ENCODE data around the gene SRP68. TPM values are rescaled to one million over a fixed set of nuclear protein-coding genes. Genes with fewer than 3 reads are reported as not detected.

Gene SRP68
- polyA plus RNA-seq, 3 donors, result 27.4 to 47.1 (median 42.1) TPM

DNA sequence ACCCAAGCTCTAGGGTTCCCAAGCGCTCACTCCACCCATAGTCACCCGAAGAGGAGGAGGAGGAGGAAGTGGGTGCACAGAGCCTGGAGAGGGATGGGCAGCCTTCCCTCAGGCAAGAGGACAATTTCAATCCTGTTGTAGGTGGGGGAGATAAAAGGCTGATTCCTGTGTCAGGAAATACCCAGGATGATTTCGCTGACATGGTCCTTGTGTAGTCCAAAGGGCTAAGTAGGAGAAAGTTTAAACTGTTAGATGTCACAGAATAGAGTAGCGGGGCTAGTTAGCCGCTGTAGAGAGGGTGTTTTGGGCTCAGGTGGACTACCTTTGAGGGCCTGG lies 32.5 kb upstream of the SRP68 start:
- Histone ChIP-seq H3K36me3 (replicated peaks in 1 of 2; ENCODE audit: control insufficient read depth in 1 of 2, insufficient read depth in 2 of 2, low read length in 2 of 2) (peaks cover 18 to 20% of the 10 kb centered on the region in 2 donors), H3K79me2 (ENCODE audit: insufficient read depth, low read length) (peaks cover 21% of the 10 kb centered on the region), H3K4me2 (replicated peaks; ENCODE audit: extremely low read depth, low read length, poor library complexity, severe bottlenecking) (peak overlapping the region; percentile 13), H2AFZ (ENCODE audit: insufficient read depth, low read depth, low read length, poor library complexity, severe bottlenecking) (peak overlapping the region; percentile 86), H3K9ac (ENCODE audit: insufficient read depth, low read length, poor library complexity, severe bottlenecking) (no peak overlapping the region), H3K4me3 (replicated peaks in 1 of 3; ENCODE audit: low read depth in 2 of 3, low read length in 3 of 3) (peak overlapping the region in 1 of 3 experiments; percentile 85), H4K20me1 (ENCODE audit: insufficient read depth, low read length) (no peaks in the 10 kb centered on the region), H3K4me1 (ENCODE audit: control insufficient read depth in 1 of 2, insufficient read depth in 2 of 2, low read length in 2 of 2) (peaks cover 42 to 45% of the 10 kb centered on the region in 2 donors), H3K27ac (ENCODE audit: low read depth in 1 of 2, low read length in 2 of 2) (no peak overlapping the region), H3K9me3 (replicated peaks in 1 of 2; ENCODE audit: control insufficient read depth in 1 of 2, insufficient read depth in 1 of 2, low read length in 2 of 2) (no peaks in the 10 kb centered on the region), H3K27me3 (ENCODE audit: control insufficient read depth in 2 of 2, insufficient read depth in 2 of 2, low read length in 2 of 2) (no peaks in the 10 kb centered on the region)
- no peaks in the 10 kb centered on the region for H3K9me3 Mint-ChIP-seq
- peaks cover 15 to 19% of the 10 kb centered on the region in 2 donors for H3K36me3 Mint-ChIP-seq
- peak overlapping the region in 1 of 2 donors; percentile 98 for H3K4me3 Mint-ChIP-seq
- H3K4me1 Mint-ChIP-seq, result peaks cover 34% of the 10 kb centered on the region
- peak in 1 of 3 donors; percentile 4 for DNase-seq
- H3K27ac Mint-ChIP-seq, result peak overlapping the region in 4 of 7 donors; percentile 83 to 96 (median 93)
- intact Hi-C loops (cut with micrococcal nuclease), result loop anchor here in 1 of 2 donors (5.0 kb wide), 1 partner anchor 162 kb away; the partner anchor contains the start of gene UBALD2
- TF ChIP-seq, protein P1, sequence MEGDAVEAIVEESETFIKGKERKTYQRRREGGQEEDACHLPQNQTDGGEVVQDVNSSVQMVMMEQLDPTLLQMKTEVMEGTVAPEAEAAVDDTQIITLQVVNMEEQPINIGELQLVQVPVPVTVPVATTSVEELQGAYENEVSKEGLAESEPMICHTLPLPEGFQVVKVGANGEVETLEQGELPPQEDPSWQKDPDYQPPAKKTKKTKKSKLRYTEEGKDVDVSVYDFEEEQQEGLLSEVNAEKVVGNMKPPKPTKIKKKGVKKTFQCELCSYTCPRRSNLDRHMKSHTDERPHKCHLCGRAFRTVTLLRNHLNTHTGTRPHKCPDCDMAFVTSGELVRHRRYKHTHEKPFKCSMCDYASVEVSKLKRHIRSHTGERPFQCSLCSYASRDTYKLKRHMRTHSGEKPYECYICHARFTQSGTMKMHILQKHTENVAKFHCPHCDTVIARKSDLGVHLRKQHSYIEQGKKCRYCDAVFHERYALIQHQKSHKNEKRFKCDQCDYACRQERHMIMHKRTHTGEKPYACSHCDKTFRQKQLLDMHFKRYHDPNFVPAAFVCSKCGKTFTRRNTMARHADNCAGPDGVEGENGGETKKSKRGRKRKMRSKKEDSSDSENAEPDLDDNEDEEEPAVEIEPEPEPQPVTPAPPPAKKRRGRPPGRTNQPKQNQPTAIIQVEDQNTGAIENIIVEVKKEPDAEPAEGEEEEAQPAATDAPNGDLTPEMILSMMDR (IDR thresholded peaks at IDR 0.05), result no peak
- peaks cover 0 to 11% (median 1%) of the 10 kb centered on the region in 3 donors for H3K27me3 Mint-ChIP-seq (ENCODE audit: low read depth in 3 of 3)
- WGBS (ENCODE audit: insufficient coverage), result 100% methylated on average over 1 of the region's 5 CpGs

DNA sequence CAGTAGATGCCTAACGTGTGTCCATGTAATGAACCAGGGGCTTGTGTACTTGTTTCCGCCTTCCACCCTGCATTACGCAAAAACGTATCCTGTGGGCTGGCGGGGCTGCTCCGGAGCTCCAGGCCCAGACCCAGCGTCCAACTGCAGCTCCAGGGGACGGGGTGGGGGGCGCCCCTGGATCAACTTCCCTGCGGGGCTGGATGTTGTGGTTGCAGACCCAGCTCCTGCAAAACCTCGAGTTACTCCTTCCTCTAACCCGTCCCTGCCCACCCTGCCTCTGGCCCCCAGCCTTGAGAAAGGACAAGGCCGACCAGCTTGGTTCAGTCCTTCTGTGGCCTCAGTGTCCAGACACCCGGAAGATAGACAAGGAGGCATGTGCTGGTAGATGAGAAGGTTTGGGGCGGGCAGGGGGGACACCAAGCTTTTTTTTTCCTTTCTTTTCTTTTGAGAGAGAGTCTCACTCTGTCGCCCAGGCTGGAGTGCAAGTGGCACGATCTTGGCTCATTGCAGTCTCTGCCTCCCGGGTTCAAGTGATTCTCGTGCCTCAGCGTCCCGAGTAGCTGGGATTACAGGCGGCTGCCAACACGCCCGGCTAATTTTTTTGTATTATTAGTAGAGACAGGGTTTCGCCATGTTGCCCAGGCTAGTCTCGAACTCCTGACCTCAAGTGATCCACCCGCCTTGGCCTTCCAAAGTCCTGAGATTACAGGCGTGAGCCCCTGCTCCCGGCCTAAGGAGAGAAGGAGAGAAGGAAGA lies 32.0 kb upstream of the SRP68 start:
- H3K9me3 ChIP-seq (replicated peaks in 1 of 2; ENCODE audit: control insufficient read depth in 1 of 2, insufficient read depth in 1 of 2, low read length in 2 of 2), result no peaks in the 10 kb centered on the region
- H3K36me3 Mint-ChIP-seq, result peaks cover 21 to 25% of the 10 kb centered on the region in 2 donors
- H3K4me3 ChIP-seq (replicated peaks in 1 of 3; ENCODE audit: low read depth in 2 of 3, low read length in 3 of 3), result peak overlapping the region; percentile 64 to 85 (median 81)
- H3K9me3 Mint-ChIP-seq, result no peaks in the 10 kb centered on the region
- H3K27ac ChIP-seq (ENCODE audit: low read depth in 1 of 2, low read length in 2 of 2), result peak overlapping the region; percentile 80 to 85
- peaks cover 34% of the 10 kb centered on the region for H3K4me1 Mint-ChIP-seq
- H2AFZ ChIP-seq (ENCODE audit: insufficient read depth, low read depth, low read length, poor library complexity, severe bottlenecking), result peak overlapping the region; percentile 86
- H4K20me1 ChIP-seq (ENCODE audit: insufficient read depth, low read length), result no peaks in the 10 kb centered on the region
- peak overlapping the region; percentile 96 for H3K4me2 ChIP-seq (replicated peaks; ENCODE audit: extremely low read depth, low read length, poor library complexity, severe bottlenecking)
- peaks cover 21% of the 10 kb centered on the region for H3K79me2 ChIP-seq (ENCODE audit: insufficient read depth, low read length)
- peak overlapping the region; percentile 92 to 96 (median 93) for H3K27ac Mint-ChIP-seq
- H3K27me3 Mint-ChIP-seq (ENCODE audit: low read depth in 3 of 3), result peaks cover 0 to 7% (median 1%) of the 10 kb centered on the region in 3 donors
- intact Hi-C loops (cut with micrococcal nuclease), result loop anchor here in 1 of 2 donors (5.0 kb wide), 1 partner anchor 163 kb away; the partner anchor contains the start of gene UBALD2
- peak overlapping the region; percentile 81 for H3K9ac ChIP-seq (ENCODE audit: insufficient read depth, low read length, poor library complexity, severe bottlenecking)
- DNase-seq, result peak in 1 of 3 donors; percentile 49
- H3K4me3 Mint-ChIP-seq, result peak overlapping the region; percentile 98
- WGBS (ENCODE audit: insufficient coverage), result 30% methylated on average over 14 of the region's 29 CpGs
- H3K27me3 ChIP-seq (ENCODE audit: control insufficient read depth in 2 of 2, insufficient read depth in 2 of 2, low read length in 2 of 2), result no peaks in the 10 kb centered on the region
- TF ChIP-seq, protein P1 (IDR thresholded peaks at IDR 0.05), result no peak
- H3K36me3 ChIP-seq (replicated peaks in 1 of 2; ENCODE audit: control insufficient read depth in 1 of 2, insufficient read depth in 2 of 2, low read length in 2 of 2), result peaks cover 21 to 26% of the 10 kb centered on the region in 2 donors
- H3K4me1 ChIP-seq (ENCODE audit: control insufficient read depth in 1 of 2, insufficient read depth in 2 of 2, low read length in 2 of 2), result peaks cover 42 to 45% of the 10 kb centered on the region in 2 donors
